Type B pancreatic cell (in vitro differentiated cells): ENCODE data around the gene ABLIM1. TPM values are rescaled to one million over a fixed set of nuclear protein-coding genes. Genes with fewer than 3 reads are reported as not detected.
A peak's percentile ranks its signal among the peaks of the same experiment; 100 is the strongest.

Source experiments
- DNase-seq: peaks from one replicate; pipeline ENCODE4 v3.0.0; 2021; ENCODE audit warnings: mixed read lengths; ENCODE audit not compliant: unreplicated experiment; ENCODE audit errors: extremely low spot score
- H3K27ac Mint-ChIP-seq: 2 replicates; pipeline ENCODE4 v1.8.0; 2021; ENCODE audit warnings: mild to moderate bottlenecking, mixed read lengths
- H3K27me3 Mint-ChIP-seq: 2 replicates; pipeline ENCODE4 v1.8.0; 2021; ENCODE audit warnings: mixed read lengths
- H3K36me3 Mint-ChIP-seq: 2 replicates; pipeline ENCODE4 v1.8.0; 2021; ENCODE audit warnings: mixed read lengths
- H3K4me1 Mint-ChIP-seq: one replicate; pipeline ENCODE4 v1.8.0; 2021; ENCODE audit warnings: mixed read lengths; ENCODE audit not compliant: unreplicated experiment
- H3K4me3 Mint-ChIP-seq: 2 replicates; pipeline ENCODE4 v1.8.0; 2021; ENCODE audit warnings: mild to moderate bottlenecking, mixed read lengths
- H3K9me3 Mint-ChIP-seq: 2 replicates; pipeline ENCODE4 v1.8.0; 2021; ENCODE audit warnings: mixed read lengths
- CTCF ChIP-seq: fragments of 200-600 bp; sonication (generic); conservative IDR thresholded peaks from 2 replicates; pipeline ENCODE4 v1.5.0; 2021; ENCODE audit warnings: antibody characterized with exemption, mild to moderate bottlenecking
- total RNA-seq: library from RNA; stranded (reverse); gene quantifications from 2 replicates; pipeline ENCODE4 v1.2.1, GENCODE V29; 2021; ENCODE audit warnings: low replicate concordance

ABLIM1 gene
- total RNA-seq, 1 donor from 2014 or later = 77.7 TPM

- no peak overlapping the region for H3K4me3 Mint-ChIP-seq
- DNase-seq = no peak
- TF ChIP-seq CTCF = no peak
- H3K27me3 Mint-ChIP-seq = peaks cover 12% of the 10 kb centered on the region
- H3K9me3 Mint-ChIP-seq = peaks cover 17% of the 10 kb centered on the region
- no peaks in the 10 kb centered on the region for H3K36me3 Mint-ChIP-seq
- peaks cover 42% of the 10 kb centered on the region for H3K4me1 Mint-ChIP-seq
- H3K27ac Mint-ChIP-seq = peak overlapping the region; percentile 82
Measured at GRCh38 chr10:114626841-114627240, 31.2 kb downstream of the ABLIM1 start.

GRCh38 chr10:114624951-114625780 is 32.9 kb downstream of the ABLIM1 start:
- Mint-ChIP-seq H3K27ac (peak overlapping the region; percentile 66), H3K36me3 (no peaks in the 10 kb centered on the region), H3K9me3 (peaks cover 17% of the 10 kb centered on the region), H3K4me1 (peaks cover 31% of the 10 kb centered on the region), H3K4me3 (no peak overlapping the region), H3K27me3 (no peaks in the 10 kb centered on the region)
- no peak for DNase-seq
- no peak for TF ChIP-seq CTCF

DNA sequence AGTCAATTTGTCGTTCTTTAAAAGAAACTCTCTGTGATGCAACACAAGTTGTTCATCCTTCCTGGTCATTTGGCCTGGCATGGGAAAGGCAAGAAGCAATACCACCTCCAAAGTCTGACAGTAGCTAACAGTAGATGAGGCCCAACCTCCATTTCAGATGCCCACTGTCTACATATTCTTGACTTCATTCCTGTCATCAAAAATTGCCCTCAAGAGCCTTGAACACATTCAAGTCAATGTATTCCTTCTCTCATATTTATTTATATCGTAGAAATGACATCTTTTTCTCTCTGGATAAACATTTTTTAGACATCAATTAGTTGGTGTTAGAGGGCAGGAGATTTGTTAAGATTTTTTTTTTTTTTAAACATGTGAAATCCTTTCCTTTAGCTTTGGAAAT is 33.7 kb downstream of the ABLIM1 start:
- DNase-seq = no peak
- Mint-ChIP-seq H3K36me3 (no peaks in the 10 kb centered on the region), H3K4me3 (no peak overlapping the region), H3K27ac (peak overlapping the region; percentile 66), H3K4me1 (peaks cover 31% of the 10 kb centered on the region), H3K27me3 (no peaks in the 10 kb centered on the region), H3K9me3 (peaks cover 17% of the 10 kb centered on the region)
- no peak for TF ChIP-seq CTCF

DNA sequence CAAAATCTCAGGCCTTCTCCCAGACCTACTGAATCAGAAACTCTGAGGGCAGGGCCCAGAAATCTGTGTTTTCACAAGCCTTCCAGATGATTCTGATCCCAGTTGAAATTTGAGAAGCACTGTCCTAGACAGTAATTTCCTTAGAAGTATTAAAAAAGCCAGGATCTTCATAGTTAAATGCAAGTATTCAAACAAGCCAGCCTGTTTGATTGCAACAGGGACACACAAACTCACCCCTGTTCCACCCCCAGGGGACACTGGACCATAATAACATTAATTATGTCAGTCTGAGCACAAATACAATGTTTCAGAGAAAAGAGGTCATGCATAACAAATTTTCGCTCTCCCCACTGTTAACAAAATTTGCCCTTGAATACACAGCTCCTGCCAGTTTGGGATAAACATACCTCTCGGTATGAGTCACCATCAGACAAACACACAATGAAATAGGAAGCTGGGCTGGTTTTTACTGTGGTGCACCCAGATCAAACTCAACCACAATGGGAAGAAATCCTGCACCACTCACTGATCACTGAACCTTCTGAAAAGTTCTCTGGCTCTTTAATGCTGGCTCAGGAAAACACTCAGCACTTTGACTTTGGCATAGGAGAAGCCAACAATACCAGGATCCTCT is 34.3 kb downstream of the ABLIM1 start:
- Mint-ChIP-seq H3K9me3 (peaks cover 17% of the 10 kb centered on the region), H3K4me3 (peak overlapping the region; percentile 30), H3K4me1 (peaks cover 28% of the 10 kb centered on the region), H3K27me3 (no peaks in the 10 kb centered on the region), H3K36me3 (no peaks in the 10 kb centered on the region), H3K27ac (peak overlapping the region; percentile 66)
- DNase-seq = no peak
- no peak for TF ChIP-seq CTCF

DNA sequence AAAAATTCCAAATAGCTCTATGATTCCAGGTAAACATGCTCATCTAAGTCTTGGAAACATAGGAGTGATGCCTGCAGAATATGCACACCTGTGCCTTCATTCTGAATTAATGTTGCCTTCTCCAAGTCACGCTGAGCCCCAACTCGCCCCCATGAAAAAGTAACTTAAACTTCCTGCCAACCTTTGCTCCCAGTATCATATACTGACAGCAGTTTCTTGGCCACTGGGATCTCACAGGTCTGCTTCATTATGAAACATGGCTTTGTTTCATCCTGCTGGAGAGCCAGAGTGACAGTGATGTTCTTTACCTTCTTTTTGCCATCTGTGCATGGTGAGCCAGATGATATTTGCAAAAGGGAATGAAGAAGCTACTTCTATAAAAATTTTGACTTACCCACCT is 34.9 kb downstream of the ABLIM1 start:
- no peaks in the 10 kb centered on the region for H3K27me3 Mint-ChIP-seq
- DNase-seq = no peak
- H3K36me3 Mint-ChIP-seq = no peaks in the 10 kb centered on the region
- peaks cover 27% of the 10 kb centered on the region for H3K4me1 Mint-ChIP-seq
- H3K9me3 Mint-ChIP-seq = peaks cover 17% of the 10 kb centered on the region
- peak overlapping the region; percentile 66 for H3K27ac Mint-ChIP-seq
- H3K4me3 Mint-ChIP-seq = no peak overlapping the region
- TF ChIP-seq CTCF = no peak
